K562 (cell line): ENCODE results near the gene PLEKHA6. TPM values are rescaled to one million over a fixed set of nuclear protein-coding genes. Genes with fewer than 3 reads are reported as not detected.
A peak's percentile ranks its signal among the peaks of the same experiment; 100 is the strongest.

Experiments
- ATF7 ChIP-seq: fragments of 450-650 bp; IDR thresholded peaks from 2 replicates; pipeline ENCODE4 v1.7.1; 2014; ENCODE audit warnings: mild to moderate bottlenecking, moderate library complexity
- DMBX1 ChIP-seq: fragments of 250-450 bp; sonication (Bioruptor Pico); IDR thresholded peaks from 2 replicates; pipeline ENCODE4 v1.8.0; 2022; ENCODE audit warnings: inconsistent platforms, mild to moderate bottlenecking, moderate library complexity, borderline replicate concordance
- FOXP1 ChIP-seq: sonication (generic); formaldehyde crosslinking; IDR thresholded peaks from 2 replicates; pipeline ENCODE4 v1.8.0; 2022; ENCODE audit warnings: mild to moderate bottlenecking, missing genetic modification reagents
- HDAC1 ChIP-seq, 2 experiments: fragments of 450-650 bp; IDR thresholded peaks; 2 replicates each; pipeline ENCODE4 v1.6.1; 2016 to 2017; ENCODE audit warnings: inconsistent platforms in 1 of 2, mild to moderate bottlenecking in 1 of 2, moderate library complexity in 1 of 2
- HDAC2 ChIP-seq: fragments of 450-650 bp; IDR thresholded peaks from 2 replicates; pipeline ENCODE4 v1.6.1; 2016; ENCODE audit warnings: mild to moderate bottlenecking
- KHSRP ChIP-seq: fragments of 450-650 bp; IDR thresholded peaks from 2 replicates; pipeline ENCODE4 v1.6.1; 2017
- NR1H2 ChIP-seq: sonication (generic); formaldehyde crosslinking; IDR thresholded peaks from 2 replicates; pipeline ENCODE4 v1.4.0; 2020; ENCODE audit warnings: mild to moderate bottlenecking, missing genetic modification reagents
- POU5F1 ChIP-seq: fragments of 150-350 bp; IDR thresholded peaks from 2 replicates; pipeline ENCODE4 v1.6.1; 2014; ENCODE audit warnings: borderline replicate concordance, low read length, low read depth, mild to moderate bottlenecking; ENCODE audit not compliant: partially characterized antibody
- RB1 ChIP-seq: fragments of 450-650 bp; IDR thresholded peaks from 2 replicates; pipeline ENCODE4 v1.6.1; 2017; ENCODE audit warnings: low read depth, mild to moderate bottlenecking
- RBBP5 ChIP-seq: fragments of 200-600 bp; sonication (generic); IDR thresholded peaks from 2 replicates; pipeline ENCODE4 v1.6.1; 2012; ENCODE audit warnings: borderline replicate concordance, mild to moderate bottlenecking, low read length, control low read depth, inconsistent platforms; ENCODE audit not compliant: insufficient read depth, poor library complexity, severe bottlenecking
- SLC30A9 ChIP-seq: fragments of 250-450 bp; sonication (Bioruptor Pico); IDR thresholded peaks from 2 replicates; pipeline ENCODE4 v1.8.0; 2022; ENCODE audit warnings: mild to moderate bottlenecking, moderate library complexity
- TCF3 ChIP-seq: sonication (generic); formaldehyde crosslinking; IDR thresholded peaks from 2 replicates; pipeline ENCODE4 v1.4.0; 2020; ENCODE audit warnings: mild to moderate bottlenecking, missing genetic modification reagents
- ZNF311 ChIP-seq: fragments of 250-450 bp; sonication (Bioruptor Pico); IDR thresholded peaks from 2 replicates; pipeline ENCODE4 v1.4.0; 2020; ENCODE audit warnings: mild to moderate bottlenecking, moderate library complexity
- polyA plus RNA-seq, 8 experiments: library from polyadenylated mRNA; depleted of rRNA in 4 of 8; stranded (reverse) in 5 of 8; unstranded in 3 of 8; fragments of >200 nt; fragmentation: Nextera tagmentation in 2 of 8; fragmentation: Illumina TruSeq in 1 of 8; extraction: Ambion mirVana in 2 of 8; extraction: Trizol in 1 of 8; gene quantifications; 2 replicates each; pipeline versions ENCODE4 v1.2.1 to v1.2.3, GENCODE V29; 2011 to 2014; ENCODE audit warnings: inconsistent platforms in 1 of 8, missing spikeins in 1 of 8
- total RNA-seq, 7 experiments: library from RNA; depleted of rRNA in 6 of 7; stranded (reverse); fragments of >200 nt in 6 of 7; fragmentation: Illumina TruSeq in 2 of 7; extraction: Trizol in 2 of 7; gene quantifications; 2 replicates each; pipeline versions ENCODE4 v1.2.1 to v1.2.3, GENCODE V29; 2011 to 2021; ENCODE audit warnings: low replicate concordance in 1 of 7
- TF ChIP-seq, protein P1 (sequence below): IDR thresholded peaks from 2 replicates; pipeline ENCODE4 v1.6.1; 2011; ENCODE audit warnings: borderline replicate concordance, low read depth, mild to moderate bottlenecking, moderate library complexity, low read length; ENCODE audit not compliant: insufficient read depth, poor library complexity, severe bottlenecking
- TF ChIP-seq, protein P2 (sequence below): fragments of 250-450 bp; sonication (Bioruptor Pico); IDR thresholded peaks from 2 replicates; pipeline ENCODE4 v1.5.0; 2021; ENCODE audit warnings: mild to moderate bottlenecking, moderate library complexity
- TF ChIP-seq, protein P3 (sequence below): fragments of 250-450 bp; sonication (Bioruptor Pico); IDR thresholded peaks from 2 replicates; pipeline ENCODE4 v1.8.0; 2021; ENCODE audit warnings: mild to moderate bottlenecking, moderate library complexity

Gene PLEKHA6
- total and polyA plus RNA-seq, 9 of the 15 experiments (the other 6 are each of a cell fraction or from before 2014, with no cell fraction given), result under 0.01 to 0.33 (median 0.01) TPM; not detected in 4

DNA sequence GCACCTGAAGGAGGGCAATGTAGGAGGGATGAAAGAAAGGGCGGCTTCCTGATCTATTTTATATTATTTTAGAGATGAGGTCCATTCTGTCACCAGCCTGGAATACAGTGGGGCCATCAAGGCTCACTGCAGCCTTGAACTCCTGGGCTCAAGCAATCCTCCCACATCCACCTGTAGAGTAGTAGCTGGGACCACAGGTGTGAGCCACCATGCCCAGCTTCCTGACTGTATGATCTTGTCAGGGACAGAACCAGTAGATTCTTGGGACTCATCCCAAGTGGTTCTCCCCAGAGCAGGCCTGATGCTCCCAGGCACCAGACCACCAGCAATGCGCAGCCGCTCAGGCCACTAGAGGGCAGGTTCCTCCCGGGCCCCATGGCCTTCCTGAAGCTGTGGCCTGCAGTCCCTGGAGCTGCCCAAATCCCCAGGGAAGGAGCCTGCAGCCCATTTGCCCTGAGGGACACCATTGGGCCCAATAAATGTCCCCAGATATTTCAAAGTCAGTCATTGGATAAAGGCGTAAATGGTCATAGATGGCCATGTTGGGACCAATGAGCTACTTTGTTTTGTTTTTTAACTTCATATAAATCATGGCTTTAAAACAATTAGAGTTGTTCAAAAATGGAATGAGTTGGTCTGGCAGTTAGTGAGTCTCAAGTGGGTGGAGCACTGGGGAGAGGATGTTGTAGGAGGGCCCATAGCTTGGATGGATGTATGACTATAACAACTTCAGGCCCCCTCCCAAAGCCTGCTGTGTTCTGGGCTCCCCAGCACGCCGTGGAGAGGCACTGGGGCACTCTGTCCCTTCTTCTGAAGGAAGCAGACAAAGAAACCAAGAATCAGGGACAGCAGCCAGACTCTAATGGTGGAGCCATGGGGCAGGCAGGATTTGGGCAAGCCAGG, 101.3 kb downstream of the PLEKHA6 start (continued):
- TF ChIP-seq DMBX1 (CRISPR knock-in tag) (no peak), RBBP5 (no peak), NR1H2 (CRISPR knock-in tag) (no peak), SLC30A9 (CRISPR knock-in tag) (no peak), HDAC2 (no peak), ATF7 (no peak), FOXP1 (CRISPR knock-in tag) (no peak), ZNF311 (CRISPR knock-in tag) (no peak), POU5F1 (no peak), RB1 (peak; percentile 50; the same call in 1 of the 2 replicates), HDAC1 (IDR thresholded peaks at IDR 0.05) (no peak), KHSRP (no peak), TCF3 (CRISPR knock-in tag) (no peak)
- TF ChIP-seq, protein P1, sequence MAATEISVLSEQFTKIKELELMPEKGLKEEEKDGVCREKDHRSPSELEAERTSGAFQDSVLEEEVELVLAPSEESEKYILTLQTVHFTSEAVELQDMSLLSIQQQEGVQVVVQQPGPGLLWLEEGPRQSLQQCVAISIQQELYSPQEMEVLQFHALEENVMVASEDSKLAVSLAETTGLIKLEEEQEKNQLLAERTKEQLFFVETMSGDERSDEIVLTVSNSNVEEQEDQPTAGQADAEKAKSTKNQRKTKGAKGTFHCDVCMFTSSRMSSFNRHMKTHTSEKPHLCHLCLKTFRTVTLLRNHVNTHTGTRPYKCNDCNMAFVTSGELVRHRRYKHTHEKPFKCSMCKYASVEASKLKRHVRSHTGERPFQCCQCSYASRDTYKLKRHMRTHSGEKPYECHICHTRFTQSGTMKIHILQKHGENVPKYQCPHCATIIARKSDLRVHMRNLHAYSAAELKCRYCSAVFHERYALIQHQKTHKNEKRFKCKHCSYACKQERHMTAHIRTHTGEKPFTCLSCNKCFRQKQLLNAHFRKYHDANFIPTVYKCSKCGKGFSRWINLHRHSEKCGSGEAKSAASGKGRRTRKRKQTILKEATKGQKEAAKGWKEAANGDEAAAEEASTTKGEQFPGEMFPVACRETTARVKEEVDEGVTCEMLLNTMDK, result peak; percentile 70
- TF ChIP-seq, protein P2, sequence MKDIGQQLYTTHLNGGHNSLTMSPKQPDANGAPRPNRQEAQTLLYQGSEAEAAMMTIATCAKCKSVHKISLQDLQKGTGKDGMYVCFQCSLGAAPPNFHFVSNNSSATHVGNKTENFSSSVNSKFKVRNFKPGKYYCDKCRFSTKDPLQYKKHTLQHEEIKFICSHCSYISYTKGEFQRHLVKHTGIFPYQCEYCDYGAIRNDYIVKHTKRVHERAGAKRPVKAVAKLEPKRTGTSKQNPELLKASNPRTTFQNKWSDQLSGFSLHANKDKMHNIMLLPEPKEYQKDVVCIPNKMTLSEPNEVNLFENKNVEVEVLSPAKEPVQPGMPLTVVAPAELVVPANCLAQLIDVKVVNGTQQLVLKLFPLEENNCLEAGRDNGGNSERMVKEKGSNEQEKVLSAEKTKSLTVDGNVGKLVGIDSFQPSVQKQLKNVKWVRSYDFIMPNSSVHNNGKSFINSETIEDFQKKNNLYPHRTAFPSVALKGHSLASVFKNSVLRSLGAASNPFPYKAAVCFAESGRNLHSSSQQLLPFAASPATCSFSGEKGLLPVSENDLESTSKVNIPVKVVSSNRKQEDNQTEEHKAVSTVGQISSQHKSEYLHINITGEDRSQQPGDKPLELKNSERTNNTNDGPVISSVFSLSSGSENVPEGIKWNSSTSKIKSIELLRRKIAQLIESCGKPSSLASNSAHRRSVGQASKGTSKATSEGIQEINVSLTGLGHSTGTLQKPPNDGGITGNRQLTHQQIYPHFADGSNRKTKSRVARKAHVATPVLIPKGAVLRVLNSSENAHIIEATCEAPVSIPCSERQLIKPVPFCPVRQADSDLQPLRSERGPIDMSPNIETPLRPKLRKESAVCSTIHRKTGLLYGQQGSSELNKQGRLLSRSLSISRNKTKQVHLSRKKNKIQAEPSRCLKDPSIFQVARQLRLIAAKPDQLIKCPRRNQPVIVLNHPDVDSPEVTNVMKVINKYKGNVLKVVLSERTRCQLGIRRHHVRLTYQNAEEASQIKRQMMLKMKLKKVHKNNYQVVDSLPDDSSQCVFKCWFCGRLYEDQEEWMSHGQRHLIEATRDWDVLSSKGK (CRISPR knock-in tag), result no peak
- TF ChIP-seq, protein P3, sequence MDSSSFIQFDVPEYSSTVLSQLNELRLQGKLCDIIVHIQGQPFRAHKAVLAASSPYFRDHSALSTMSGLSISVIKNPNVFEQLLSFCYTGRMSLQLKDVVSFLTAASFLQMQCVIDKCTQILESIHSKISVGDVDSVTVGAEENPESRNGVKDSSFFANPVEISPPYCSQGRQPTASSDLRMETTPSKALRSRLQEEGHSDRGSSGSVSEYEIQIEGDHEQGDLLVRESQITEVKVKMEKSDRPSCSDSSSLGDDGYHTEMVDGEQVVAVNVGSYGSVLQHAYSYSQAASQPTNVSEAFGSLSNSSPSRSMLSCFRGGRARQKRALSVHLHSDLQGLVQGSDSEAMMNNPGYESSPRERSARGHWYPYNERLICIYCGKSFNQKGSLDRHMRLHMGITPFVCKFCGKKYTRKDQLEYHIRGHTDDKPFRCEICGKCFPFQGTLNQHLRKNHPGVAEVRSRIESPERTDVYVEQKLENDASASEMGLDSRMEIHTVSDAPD (CRISPR knock-in tag), result no peak
